Neural cell (in vitro differentiated cells): ENCODE results near the gene NOP14. TPM values are rescaled to one million over a fixed set of nuclear protein-coding genes. Genes with fewer than 3 reads are reported as not detected.

Experiments used
- H2AFZ ChIP-seq: fragments of 200-600, 300-800 bp; sonication (generic), shearing (Covaris generic); 2 replicates; pipeline ENCODE4 v1.6.0; 2014; ENCODE audit warnings: low read depth, mild to moderate bottlenecking, antibody characterized with exemption, low read length, moderate library complexity
- H3F3A ChIP-seq: fragments of 200-600 bp; shearing (Covaris generic); 2 replicates; pipeline ENCODE4 v1.6.1; 2016; ENCODE audit warnings: mild to moderate bottlenecking, moderate library complexity, mixed read lengths, antibody characterized with exemption, low read length; ENCODE audit not compliant: insufficient read depth, poor library complexity, severe bottlenecking
- H3K27ac ChIP-seq: fragments of 200-600, 300-800 bp; sonication (generic), shearing (Covaris generic); 2 replicates; pipeline ENCODE4 v1.5.1; 2014; ENCODE audit warnings: mild to moderate bottlenecking, low read length, moderate library complexity
- H3K27me3 ChIP-seq: fragments of 300-800, 200-600 bp; sonication (generic), shearing (Covaris generic); 2 replicates; pipeline ENCODE4 v1.6.0; 2014; ENCODE audit warnings: mild to moderate bottlenecking, low read depth, low read length, moderate library complexity; ENCODE audit not compliant: insufficient read depth
- H3K36me3 ChIP-seq: fragments of 300-800, 200-600 bp; sonication (generic), shearing (Covaris generic); 2 replicates; pipeline ENCODE4 v1.5.1; 2014; ENCODE audit warnings: mild to moderate bottlenecking, antibody characterized with exemption, low read length, moderate library complexity; ENCODE audit not compliant: insufficient read depth
- H3K4me2 ChIP-seq: fragments of 300-800, 200-600 bp; sonication (generic), shearing (Covaris generic); 2 replicates; pipeline ENCODE4 v1.6.0; 2014; ENCODE audit warnings: mild to moderate bottlenecking, low read length
- H3K4me3 ChIP-seq: fragments of 300-800, 200-600 bp; sonication (generic), shearing (Covaris generic); 2 replicates; pipeline ENCODE4 v1.5.1; 2014; ENCODE audit warnings: mild to moderate bottlenecking, low read length, moderate library complexity
- H3K79me2 ChIP-seq: fragments of 200-600 bp; shearing (Covaris generic); replicated peaks from 2 replicates; pipeline ENCODE4 v1.6.0; 2014; ENCODE audit warnings: mild to moderate bottlenecking, low read length, moderate library complexity; ENCODE audit not compliant: insufficient read depth
- H3K9ac ChIP-seq: fragments of 300-800, 200-600 bp; sonication (generic), shearing (Covaris generic); 2 replicates; pipeline ENCODE4 v1.6.1; 2016; ENCODE audit warnings: mild to moderate bottlenecking, low read length, mixed read lengths
- H3K9me2 ChIP-seq: fragments of 200-600 bp; shearing (Covaris generic); 2 replicates; pipeline ENCODE4 v1.6.1; 2016; ENCODE audit warnings: mild to moderate bottlenecking, low read length, mixed read lengths; ENCODE audit not compliant: insufficient read depth
- H3K9me3 ChIP-seq: fragments of 200-600, 300-800 bp; sonication (generic), shearing (Covaris generic); 2 replicates; pipeline ENCODE4 v1.6.1; 2016; ENCODE audit warnings: mild to moderate bottlenecking, mixed run types, low read length, moderate library complexity, mixed read lengths
- H4K20me1 ChIP-seq: fragments of 200-600 bp; shearing (Covaris generic); 2 replicates; pipeline ENCODE4 v1.6.1; 2016; ENCODE audit warnings: mild to moderate bottlenecking, mixed run types; ENCODE audit not compliant: insufficient read depth
- EP300 ChIP-seq: fragments of 450-650 bp; conservative IDR thresholded peaks from 2 replicates; pipeline ENCODE4 v1.6.1; 2014; ENCODE audit warnings: antibody characterized with exemption, mild to moderate bottlenecking, moderate library complexity; ENCODE audit not compliant: poor library complexity, severe bottlenecking
- EZH2 ChIP-seq: fragments of 200-600, 300-800 bp; shearing (Covaris generic), sonication (generic); IDR thresholded peaks from 2 replicates; pipeline ENCODE4 v1.6.1; 2014; ENCODE audit warnings: antibody characterized with exemption, low read length, borderline replicate concordance, mild to moderate bottlenecking; ENCODE audit not compliant: insufficient read depth, poor library complexity, severe bottlenecking
- MXI1 ChIP-seq: fragments of 450-650 bp; conservative IDR thresholded peaks from 2 replicates; pipeline ENCODE4 v1.6.1; 2014; ENCODE audit warnings: antibody characterized with exemption, mild to moderate bottlenecking; ENCODE audit not compliant: poor library complexity, severe bottlenecking
- POLR2AphosphoS5 ChIP-seq: IDR thresholded peaks from 2 replicates; pipeline ENCODE4 v1.6.1; 2012
- RAD21 ChIP-seq: fragments of 450-650 bp; conservative IDR thresholded peaks from 2 replicates; pipeline ENCODE4 v1.6.1; 2014; ENCODE audit warnings: antibody characterized with exemption, mild to moderate bottlenecking, moderate library complexity
- SMC3 ChIP-seq: fragments of 450-650 bp; conservative IDR thresholded peaks from 2 replicates; pipeline ENCODE4 v1.6.1; 2014; ENCODE audit warnings: antibody characterized with exemption, mild to moderate bottlenecking, moderate library complexity; ENCODE audit not compliant: poor library complexity
- TAF1 ChIP-seq: IDR thresholded peaks from 2 replicates; pipeline ENCODE4 v1.6.1; 2012; ENCODE audit warnings: low read depth
- polyA plus RNA-seq: library from polyadenylated mRNA; depleted of rRNA; stranded (reverse); fragments of >200 nt; gene quantifications from 2 replicates; pipeline ENCODE4 v1.2.3, GENCODE V29; 2014
- TF ChIP-seq, protein P1 (sequence below): fragments of 450-650 bp; IDR thresholded peaks from 2 replicates; pipeline ENCODE4 v1.5.1; 2014; ENCODE audit warnings: antibody characterized with exemption, mild to moderate bottlenecking, moderate library complexity; ENCODE audit not compliant: poor library complexity, severe bottlenecking
- TF ChIP-seq, protein P2 (sequence below): IDR thresholded peaks from 2 replicates; pipeline ENCODE4 v1.6.1; 2012; ENCODE audit warnings: borderline replicate concordance

The NOP14 gene
- polyA plus RNA-seq, 1 donor from 2014 or later = 6.3 TPM

DNA sequence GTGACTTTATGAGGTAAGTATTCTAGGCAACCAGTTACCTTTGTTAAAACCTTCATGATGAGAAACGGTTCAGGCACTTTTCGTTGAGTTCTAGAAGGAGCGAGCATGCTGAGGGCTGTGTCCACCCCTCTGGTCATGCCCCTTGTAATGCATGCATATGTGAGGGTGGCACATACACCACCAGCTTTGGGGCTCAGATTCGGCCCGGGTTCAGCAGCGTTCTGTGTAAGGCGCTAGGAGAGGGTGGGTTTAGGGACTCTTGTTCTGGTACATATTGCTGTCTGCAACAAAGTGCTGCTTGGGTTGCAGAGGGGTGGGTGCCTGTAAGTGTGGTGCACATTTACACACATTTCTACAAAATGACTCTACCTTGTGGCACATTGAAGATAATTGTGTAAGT is 54.5 kb downstream of the NOP14 start:
- H3F3A ChIP-seq = no peaks in the 10 kb centered on the region
- H2AFZ ChIP-seq = no peak overlapping the region
- no peaks in the 10 kb centered on the region for H3K9me3 ChIP-seq
- no peak overlapping the region for H3K27ac ChIP-seq
- H3K4me2 ChIP-seq = no peak overlapping the region
- H3K27me3 ChIP-seq = no peaks in the 10 kb centered on the region
- H3K79me2 ChIP-seq = no peaks in the 10 kb centered on the region
- H3K36me3 ChIP-seq = peaks cover 11% of the 10 kb centered on the region
- H3K9ac ChIP-seq = no peak overlapping the region
- H3K4me3 ChIP-seq = no peak overlapping the region
- H4K20me1 ChIP-seq = no peaks in the 10 kb centered on the region
- TF ChIP-seq, protein P1, sequence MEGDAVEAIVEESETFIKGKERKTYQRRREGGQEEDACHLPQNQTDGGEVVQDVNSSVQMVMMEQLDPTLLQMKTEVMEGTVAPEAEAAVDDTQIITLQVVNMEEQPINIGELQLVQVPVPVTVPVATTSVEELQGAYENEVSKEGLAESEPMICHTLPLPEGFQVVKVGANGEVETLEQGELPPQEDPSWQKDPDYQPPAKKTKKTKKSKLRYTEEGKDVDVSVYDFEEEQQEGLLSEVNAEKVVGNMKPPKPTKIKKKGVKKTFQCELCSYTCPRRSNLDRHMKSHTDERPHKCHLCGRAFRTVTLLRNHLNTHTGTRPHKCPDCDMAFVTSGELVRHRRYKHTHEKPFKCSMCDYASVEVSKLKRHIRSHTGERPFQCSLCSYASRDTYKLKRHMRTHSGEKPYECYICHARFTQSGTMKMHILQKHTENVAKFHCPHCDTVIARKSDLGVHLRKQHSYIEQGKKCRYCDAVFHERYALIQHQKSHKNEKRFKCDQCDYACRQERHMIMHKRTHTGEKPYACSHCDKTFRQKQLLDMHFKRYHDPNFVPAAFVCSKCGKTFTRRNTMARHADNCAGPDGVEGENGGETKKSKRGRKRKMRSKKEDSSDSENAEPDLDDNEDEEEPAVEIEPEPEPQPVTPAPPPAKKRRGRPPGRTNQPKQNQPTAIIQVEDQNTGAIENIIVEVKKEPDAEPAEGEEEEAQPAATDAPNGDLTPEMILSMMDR = no peak
- no peak for TF ChIP-seq EZH2
- no peak for TF ChIP-seq SMC3
- no peak for TF ChIP-seq MXI1
- no peak for TF ChIP-seq RAD21
- no peak for TF ChIP-seq POLR2AphosphoS5
- TF ChIP-seq EP300 = no peak
- TF ChIP-seq TAF1 = no peak
- TF ChIP-seq, protein P2, sequence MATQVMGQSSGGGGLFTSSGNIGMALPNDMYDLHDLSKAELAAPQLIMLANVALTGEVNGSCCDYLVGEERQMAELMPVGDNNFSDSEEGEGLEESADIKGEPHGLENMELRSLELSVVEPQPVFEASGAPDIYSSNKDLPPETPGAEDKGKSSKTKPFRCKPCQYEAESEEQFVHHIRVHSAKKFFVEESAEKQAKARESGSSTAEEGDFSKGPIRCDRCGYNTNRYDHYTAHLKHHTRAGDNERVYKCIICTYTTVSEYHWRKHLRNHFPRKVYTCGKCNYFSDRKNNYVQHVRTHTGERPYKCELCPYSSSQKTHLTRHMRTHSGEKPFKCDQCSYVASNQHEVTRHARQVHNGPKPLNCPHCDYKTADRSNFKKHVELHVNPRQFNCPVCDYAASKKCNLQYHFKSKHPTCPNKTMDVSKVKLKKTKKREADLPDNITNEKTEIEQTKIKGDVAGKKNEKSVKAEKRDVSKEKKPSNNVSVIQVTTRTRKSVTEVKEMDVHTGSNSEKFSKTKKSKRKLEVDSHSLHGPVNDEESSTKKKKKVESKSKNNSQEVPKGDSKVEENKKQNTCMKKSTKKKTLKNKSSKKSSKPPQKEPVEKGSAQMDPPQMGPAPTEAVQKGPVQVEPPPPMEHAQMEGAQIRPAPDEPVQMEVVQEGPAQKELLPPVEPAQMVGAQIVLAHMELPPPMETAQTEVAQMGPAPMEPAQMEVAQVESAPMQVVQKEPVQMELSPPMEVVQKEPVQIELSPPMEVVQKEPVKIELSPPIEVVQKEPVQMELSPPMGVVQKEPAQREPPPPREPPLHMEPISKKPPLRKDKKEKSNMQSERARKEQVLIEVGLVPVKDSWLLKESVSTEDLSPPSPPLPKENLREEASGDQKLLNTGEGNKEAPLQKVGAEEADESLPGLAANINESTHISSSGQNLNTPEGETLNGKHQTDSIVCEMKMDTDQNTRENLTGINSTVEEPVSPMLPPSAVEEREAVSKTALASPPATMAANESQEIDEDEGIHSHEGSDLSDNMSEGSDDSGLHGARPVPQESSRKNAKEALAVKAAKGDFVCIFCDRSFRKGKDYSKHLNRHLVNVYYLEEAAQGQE = no peak
- H3K9me2 ChIP-seq = no peaks in the 10 kb centered on the region

DNA sequence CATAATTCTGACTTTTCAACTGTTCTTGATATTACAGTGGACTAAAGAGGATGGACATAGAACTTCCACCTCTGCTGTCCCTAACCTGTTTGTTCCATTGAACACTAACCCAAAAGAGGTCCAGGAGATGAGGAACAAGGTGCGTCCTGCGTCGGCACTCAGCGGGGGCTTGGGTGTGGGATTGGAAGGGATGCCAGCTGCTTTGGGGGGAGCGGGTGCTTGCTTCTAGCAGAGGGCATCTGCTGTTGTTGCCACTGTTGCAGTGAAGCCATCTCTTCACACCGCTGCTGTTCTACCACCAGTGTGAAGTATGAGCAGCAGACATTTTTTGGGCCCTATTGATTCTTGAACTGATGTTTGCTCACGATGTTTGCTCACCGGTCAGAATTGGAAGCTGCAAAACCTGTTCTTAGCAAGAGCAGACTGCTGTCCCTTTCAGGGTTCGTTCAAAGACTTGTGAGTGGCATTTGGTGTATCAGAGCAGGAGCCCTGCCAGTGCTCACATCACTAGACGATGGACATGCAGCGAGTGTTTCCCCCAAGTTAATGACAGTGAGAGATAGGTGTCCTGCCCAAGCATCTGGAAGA is 55.4 kb downstream of the NOP14 start:
- H3K9me3 ChIP-seq = no peaks in the 10 kb centered on the region
- no peaks in the 10 kb centered on the region for H3K9me2 ChIP-seq
- H3F3A ChIP-seq = no peaks in the 10 kb centered on the region
- H3K79me2 ChIP-seq = no peaks in the 10 kb centered on the region
- peaks cover 11% of the 10 kb centered on the region for H3K36me3 ChIP-seq
- TF ChIP-seq SMC3 (no peak), POLR2AphosphoS5 (no peak), TAF1 (no peak), EP300 (no peak), RAD21 (no peak), MXI1 (no peak), EZH2 (no peak)
- TF ChIP-seq, protein P1 = no peak
- TF ChIP-seq, protein P2 = no peak
- no peak overlapping the region for H2AFZ ChIP-seq
- H4K20me1 ChIP-seq = no peaks in the 10 kb centered on the region
- no peaks in the 10 kb centered on the region for H3K27me3 ChIP-seq
- H3K27ac ChIP-seq = no peak overlapping the region
- H3K9ac ChIP-seq = no peak overlapping the region
- H3K4me3 ChIP-seq = no peak overlapping the region
- H3K4me2 ChIP-seq = no peak overlapping the region
